ENCODE results near the gene TNFRSF17.

The TNFRSF17 gene

GRCh38 chr16:11979013-11979672 is 14.1 kb downstream of the TNFRSF17 start:
- Histone ChIP-seq H4K20me1 (ENCODE audit: insufficient read depth, low read length, poor library complexity, severe bottlenecking) (no peaks in the 10 kb centered on the region), H3K9ac (ENCODE audit: low read depth, low read length, poor library complexity, severe bottlenecking) (no peak overlapping the region), H3F3A (ENCODE audit: low read depth) (no peaks in the 10 kb centered on the region), H3K9me2 (replicated peaks; ENCODE audit: low read depth, low read length) (no peaks in the 10 kb centered on the region), H3K4me1 (ENCODE audit: insufficient read depth, low read length, poor library complexity, severe bottlenecking) (peaks cover 9% of the 10 kb centered on the region), H3K4me3 (ENCODE audit: low read length, poor library complexity, severe bottlenecking) (no peak overlapping the region), H2AFZ (ENCODE audit: low read length) (no peak overlapping the region), H3K79me2 (ENCODE audit: insufficient read depth, low read length) (no peaks in the 10 kb centered on the region), H3K27me3 (ENCODE audit: insufficient read depth, low read length, poor library complexity, severe bottlenecking) (no peaks in the 10 kb centered on the region), H3K9me3 (ENCODE audit: insufficient read depth, low read depth, low read length) (no peaks in the 10 kb centered on the region), H3K36me3 (ENCODE audit: insufficient read depth, low read length) (no peaks in the 10 kb centered on the region), H3K4me2 (ENCODE audit: low read depth, low read length, poor library complexity, severe bottlenecking) (no peak overlapping the region)
- TF ChIP-seq EZH2phosphoT487 (IDR thresholded peaks at IDR 0.05; ENCODE audit: borderline replicate concordance) = no peak
- TF ChIP-seq CTCF (conservative IDR thresholded peaks at IDR 0.05; ENCODE audit: low read length) = no peak

- H3K36me3 ChIP-seq (ENCODE audit: insufficient read depth, low read length) = no peaks in the 10 kb centered on the region
- H3K27me3 ChIP-seq (ENCODE audit: insufficient read depth, low read length, poor library complexity, severe bottlenecking) = no peaks in the 10 kb centered on the region
- H3K4me1 ChIP-seq (ENCODE audit: insufficient read depth, low read length, poor library complexity, severe bottlenecking) = peaks cover 9% of the 10 kb centered on the region
- no peak overlapping the region for H3K4me2 ChIP-seq (ENCODE audit: low read depth, low read length, poor library complexity, severe bottlenecking)
- no peak overlapping the region for H2AFZ ChIP-seq (ENCODE audit: low read length)
- no peaks in the 10 kb centered on the region for H3K9me2 ChIP-seq (replicated peaks; ENCODE audit: low read depth, low read length)
- H3K9me3 ChIP-seq (ENCODE audit: insufficient read depth, low read depth, low read length) = no peaks in the 10 kb centered on the region
- H3K9ac ChIP-seq (ENCODE audit: low read depth, low read length, poor library complexity, severe bottlenecking) = no peak overlapping the region
- no peaks in the 10 kb centered on the region for H4K20me1 ChIP-seq (ENCODE audit: insufficient read depth, low read length, poor library complexity, severe bottlenecking)
- TF ChIP-seq CTCF (conservative IDR thresholded peaks at IDR 0.05; ENCODE audit: low read length) = no peak
- TF ChIP-seq EZH2phosphoT487 (IDR thresholded peaks at IDR 0.05; ENCODE audit: borderline replicate concordance) = no peak
- H3F3A ChIP-seq (ENCODE audit: low read depth) = no peaks in the 10 kb centered on the region
- H3K79me2 ChIP-seq (ENCODE audit: insufficient read depth, low read length) = no peaks in the 10 kb centered on the region
- no peak overlapping the region for H3K4me3 ChIP-seq (ENCODE audit: low read length, poor library complexity, severe bottlenecking)
Observed at GRCh38 chr16:11980136-11980844, 15.3 kb downstream of the TNFRSF17 start.

GRCh38 chr16:11985250-11985649 is 20.2 kb downstream of the TNFRSF17 start:
- Histone ChIP-seq H3K9me3 (ENCODE audit: insufficient read depth, low read depth, low read length) (no peaks in the 10 kb centered on the region), H4K20me1 (ENCODE audit: insufficient read depth, low read length, poor library complexity, severe bottlenecking) (no peaks in the 10 kb centered on the region), H3K79me2 (ENCODE audit: insufficient read depth, low read length) (no peaks in the 10 kb centered on the region), H3K4me1 (ENCODE audit: insufficient read depth, low read length, poor library complexity, severe bottlenecking) (no peaks in the 10 kb centered on the region), H2AFZ (ENCODE audit: low read length) (no peak overlapping the region), H3K4me3 (ENCODE audit: low read length, poor library complexity, severe bottlenecking) (no peak overlapping the region), H3K9me2 (replicated peaks; ENCODE audit: low read depth, low read length) (no peaks in the 10 kb centered on the region), H3F3A (ENCODE audit: low read depth) (no peaks in the 10 kb centered on the region), H3K4me2 (ENCODE audit: low read depth, low read length, poor library complexity, severe bottlenecking) (no peak overlapping the region), H3K9ac (ENCODE audit: low read depth, low read length, poor library complexity, severe bottlenecking) (no peak overlapping the region), H3K27me3 (ENCODE audit: insufficient read depth, low read length, poor library complexity, severe bottlenecking) (no peaks in the 10 kb centered on the region), H3K36me3 (ENCODE audit: insufficient read depth, low read length) (no peaks in the 10 kb centered on the region)
- TF ChIP-seq EZH2phosphoT487 (IDR thresholded peaks at IDR 0.05; ENCODE audit: borderline replicate concordance) = no peak
- TF ChIP-seq CTCF (conservative IDR thresholded peaks at IDR 0.05; ENCODE audit: low read length) = no peak
